GM13976 (cell line): Measurements from ENCODE around the gene SFXN5.

Experiments used
- DNase-seq: peaks from one replicate; pipeline ENCODE4 v3.0.0; 2012; ENCODE audit warnings: low spot score
- in situ Hi-C: fragments of 300-500 bp; cut with MboI; formaldehyde crosslinking; loops from one replicate; pipeline ENCODE4 v1.12.0; 2022; ENCODE audit warnings: low sequenced_read_pairs, mixed read lengths, inconsistent platforms; ENCODE audit not compliant: unreplicated experiment
- TF ChIP-seq, protein P1 (sequence below): IDR thresholded peaks from 2 replicates; pipeline ENCODE4 v1.5.1; 2012; ENCODE audit warnings: borderline replicate concordance, mild to moderate bottlenecking; ENCODE audit not compliant: insufficient read depth; ENCODE audit errors: extremely low read depth, missing control alignments, control extremely low read depth

Gene SFXN5

GRCh38 chr2:73063472-73063871 is 8.0 kb downstream of the SFXN5 start:
- TF ChIP-seq, protein P1, sequence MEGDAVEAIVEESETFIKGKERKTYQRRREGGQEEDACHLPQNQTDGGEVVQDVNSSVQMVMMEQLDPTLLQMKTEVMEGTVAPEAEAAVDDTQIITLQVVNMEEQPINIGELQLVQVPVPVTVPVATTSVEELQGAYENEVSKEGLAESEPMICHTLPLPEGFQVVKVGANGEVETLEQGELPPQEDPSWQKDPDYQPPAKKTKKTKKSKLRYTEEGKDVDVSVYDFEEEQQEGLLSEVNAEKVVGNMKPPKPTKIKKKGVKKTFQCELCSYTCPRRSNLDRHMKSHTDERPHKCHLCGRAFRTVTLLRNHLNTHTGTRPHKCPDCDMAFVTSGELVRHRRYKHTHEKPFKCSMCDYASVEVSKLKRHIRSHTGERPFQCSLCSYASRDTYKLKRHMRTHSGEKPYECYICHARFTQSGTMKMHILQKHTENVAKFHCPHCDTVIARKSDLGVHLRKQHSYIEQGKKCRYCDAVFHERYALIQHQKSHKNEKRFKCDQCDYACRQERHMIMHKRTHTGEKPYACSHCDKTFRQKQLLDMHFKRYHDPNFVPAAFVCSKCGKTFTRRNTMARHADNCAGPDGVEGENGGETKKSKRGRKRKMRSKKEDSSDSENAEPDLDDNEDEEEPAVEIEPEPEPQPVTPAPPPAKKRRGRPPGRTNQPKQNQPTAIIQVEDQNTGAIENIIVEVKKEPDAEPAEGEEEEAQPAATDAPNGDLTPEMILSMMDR = no peak
- in situ Hi-C loops = no loop called here
- no peak for DNase-seq

- TF ChIP-seq, protein P1 = no peak
- in situ Hi-C loops = no loop called here
- no peak for DNase-seq
Observed at GRCh38 chr2:73059106-73059505, 12.4 kb downstream of the SFXN5 start.

- DNase-seq = no peak
- in situ Hi-C loops = no loop called here
- TF ChIP-seq, protein P1 = no peak
Observed at GRCh38 chr2:73054980-73055379, 16.5 kb downstream of the SFXN5 start.

- TF ChIP-seq, protein P1 = no peak
- no peak for DNase-seq
- in situ Hi-C loops = no loop called here
Observed at GRCh38 chr2:73053316-73054114, 18.0 kb downstream of the SFXN5 start.

DNA sequence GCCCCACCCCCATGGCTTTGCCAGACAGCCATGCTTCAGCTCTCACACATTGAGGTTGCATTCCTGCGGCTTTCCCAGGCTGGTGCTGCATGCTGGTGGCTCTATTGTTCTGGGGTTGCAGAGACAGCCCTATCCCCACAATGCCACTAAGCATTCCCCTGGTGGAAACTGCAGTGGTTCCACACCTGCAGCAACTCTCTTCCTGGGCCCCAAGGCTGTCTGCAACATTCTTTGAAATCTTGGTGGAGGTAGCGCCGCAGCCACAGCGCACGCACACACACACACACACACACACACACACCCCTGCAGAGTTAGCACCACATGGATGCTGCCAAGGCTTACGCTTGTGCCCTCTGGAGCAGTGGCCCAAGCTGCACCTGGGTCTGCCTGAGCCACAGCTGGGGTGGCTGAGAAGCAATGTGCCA is 21.4 kb downstream of the SFXN5 start:
- DNase-seq = no peak
- in situ Hi-C loops = no loop called here
- TF ChIP-seq, protein P1 = no peak

DNA sequence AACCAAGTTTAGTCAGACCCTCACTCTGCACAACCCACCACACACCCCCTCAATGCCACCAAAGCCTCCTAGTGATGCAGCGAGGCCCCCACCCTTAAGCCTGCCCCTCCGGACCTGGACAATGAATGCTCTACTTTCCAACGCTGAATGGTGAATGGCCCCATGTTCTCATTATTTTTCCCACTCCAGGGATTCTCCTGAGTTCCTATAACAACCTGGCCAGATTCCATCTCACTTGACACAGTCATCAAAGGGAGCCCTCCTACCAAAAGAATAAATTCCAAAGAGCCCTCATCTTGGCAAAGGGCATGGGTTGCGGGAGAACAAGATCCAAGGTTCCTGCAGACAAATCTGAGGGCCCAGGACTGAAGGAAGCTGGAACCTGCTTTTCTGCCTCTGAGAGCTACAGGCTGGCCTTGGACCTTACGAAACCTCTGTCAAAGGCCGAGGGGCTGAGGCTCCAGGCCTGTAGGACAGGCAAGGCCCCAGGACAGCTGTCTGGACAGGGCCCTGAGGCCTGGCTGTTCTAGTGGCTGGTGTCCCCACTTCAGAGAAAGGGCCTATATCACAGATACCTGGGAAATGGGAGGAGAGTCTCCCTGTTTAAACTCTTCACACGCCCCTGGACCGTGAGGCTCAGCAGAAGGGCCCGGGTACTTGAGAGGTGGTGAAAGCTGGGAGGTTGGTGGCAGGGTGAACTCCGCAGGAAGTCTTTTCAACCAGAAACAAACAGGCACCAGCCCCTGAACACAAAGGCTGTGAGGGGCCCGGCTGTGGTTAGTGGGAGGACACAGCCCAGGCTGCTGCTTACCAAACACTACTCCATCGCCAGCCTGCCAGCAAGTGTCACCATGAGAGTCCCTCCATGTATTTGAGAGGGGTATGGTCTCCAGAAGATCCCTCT is 27.3 kb downstream of the SFXN5 start:
- no peak for DNase-seq
- in situ Hi-C loops = no loop called here
- TF ChIP-seq, protein P1 = no peak
